Stimulated activated CD8-positive, alpha-beta memory T cell treated with anti-CD3 and anti-CD28 coated beads, Interleukin-7, amount 100 ng/mL, for 48 hours (primary cell): ENCODE results near the gene ASMTL.
"Not testable (repeated sequence)": the region's sequence is repeated elsewhere in the genome, so short reads cannot be mapped to it uniquely, and the experiment has no call there.

Experiments used
- DNase-seq, 2 donors: peaks; one replicate each; pipeline ENCODE4 v3.0.0-alpha.2; 2020; ENCODE audit warnings: low read depth in 1 of 2; ENCODE audit errors: extremely low read depth in 1 of 2

ASMTL gene

DNA sequence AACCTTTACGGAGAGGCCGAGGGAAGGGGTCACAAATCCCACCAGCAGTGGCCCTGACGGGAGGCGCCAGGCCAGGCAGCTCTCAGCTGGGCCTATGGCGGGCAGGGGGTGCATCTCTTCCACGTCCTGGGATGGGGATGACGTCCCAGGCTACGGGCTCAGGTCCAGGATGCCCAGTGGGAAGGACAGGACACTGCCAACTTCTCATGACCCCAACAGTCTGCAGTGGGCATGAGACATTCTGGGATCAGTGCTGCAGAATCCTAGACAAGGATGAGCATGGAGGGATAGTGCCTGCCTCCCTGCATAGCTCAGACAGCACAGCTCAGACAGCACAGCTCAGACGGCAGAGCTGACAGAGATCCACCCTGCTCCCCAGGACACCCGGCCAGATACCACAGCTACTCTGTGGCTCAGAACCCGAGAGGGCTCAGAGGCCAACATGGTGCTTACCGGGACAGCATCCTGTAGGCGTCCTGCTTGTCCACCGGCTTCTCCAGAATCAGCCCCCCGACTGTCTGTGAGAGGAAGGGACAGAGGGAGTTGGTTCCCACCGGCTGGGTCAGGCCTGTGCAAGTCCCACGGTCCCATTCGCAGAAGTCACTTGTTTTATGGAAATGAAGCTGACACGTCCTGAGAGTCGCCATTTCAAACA lies 17.3 kb downstream of the ASMTL start:
- no peak for DNase-seq

DNA sequence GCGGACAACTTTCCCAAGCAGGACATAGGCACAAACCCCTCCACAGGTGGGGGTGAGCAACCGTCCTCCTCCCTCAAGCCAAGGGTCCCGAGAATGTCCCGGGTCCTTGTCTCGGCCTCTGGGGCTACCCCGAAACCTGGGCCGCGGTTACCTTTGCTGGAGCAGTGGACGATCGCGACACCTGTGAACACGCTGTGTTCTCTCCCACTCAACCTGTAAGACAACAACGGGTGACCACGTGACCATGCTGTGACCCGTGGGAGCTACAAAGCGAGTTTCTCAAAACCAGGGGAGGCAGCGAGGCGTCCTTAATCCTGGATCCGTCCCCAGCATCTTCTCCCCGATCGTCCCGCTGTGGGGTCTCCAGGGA lies 17.9 kb downstream of the ASMTL start:
- no peak for DNase-seq

DNA sequence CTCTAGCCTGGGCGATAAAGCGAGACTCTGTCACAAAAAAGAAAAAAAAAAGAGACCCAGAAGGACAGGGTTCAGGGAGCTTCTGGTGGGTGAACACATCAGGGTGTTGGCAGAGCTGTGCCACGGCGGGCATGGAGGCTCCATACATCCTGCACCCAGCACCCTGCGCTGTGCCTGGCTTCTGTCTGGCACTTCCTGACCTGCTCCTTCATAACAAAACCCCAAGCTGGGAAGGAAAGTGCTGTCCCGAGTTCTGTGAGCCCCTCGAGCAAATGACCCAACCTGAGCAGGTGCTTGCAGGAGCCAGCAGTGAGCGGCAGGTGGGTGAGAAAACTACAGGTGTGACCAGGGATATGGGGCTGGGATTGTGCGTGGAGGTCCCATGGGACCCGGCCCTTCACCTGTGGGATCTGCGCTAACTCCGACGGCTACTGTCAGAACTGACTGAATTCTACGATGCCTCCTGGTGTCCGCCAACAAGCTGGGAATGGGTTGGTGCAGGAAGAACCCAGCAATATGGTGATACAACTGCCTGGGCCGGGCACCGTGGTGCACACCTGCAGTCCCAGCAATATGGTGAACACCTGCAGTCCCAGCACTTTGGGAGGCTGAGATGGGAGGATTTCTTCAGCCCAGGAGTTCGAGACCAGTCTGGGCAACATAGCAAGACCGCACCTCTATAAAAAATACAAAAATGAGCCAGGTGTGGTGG lies 18.9 kb downstream of the ASMTL start:
- DNase-seq = no peak

DNA sequence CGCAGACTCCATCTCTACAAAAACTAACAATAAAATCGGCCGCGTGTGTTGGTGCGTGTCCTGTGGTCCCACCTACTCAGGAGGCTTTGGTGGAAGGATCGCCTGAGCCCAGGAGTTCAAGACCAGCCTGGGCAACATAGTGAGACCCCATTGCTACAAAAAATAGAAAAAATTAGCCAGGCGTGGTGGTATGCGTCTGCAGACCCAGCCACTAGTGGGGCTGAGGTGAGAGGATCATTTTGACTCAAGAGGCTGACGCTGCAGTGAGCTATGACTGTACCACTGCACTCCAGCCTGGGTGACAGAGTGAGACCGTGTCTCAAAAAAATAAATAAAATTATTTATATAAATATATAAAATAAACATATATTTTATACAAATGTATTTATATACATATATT lies 22.3 kb downstream of the ASMTL start:
- DNase-seq = no peak

DNA sequence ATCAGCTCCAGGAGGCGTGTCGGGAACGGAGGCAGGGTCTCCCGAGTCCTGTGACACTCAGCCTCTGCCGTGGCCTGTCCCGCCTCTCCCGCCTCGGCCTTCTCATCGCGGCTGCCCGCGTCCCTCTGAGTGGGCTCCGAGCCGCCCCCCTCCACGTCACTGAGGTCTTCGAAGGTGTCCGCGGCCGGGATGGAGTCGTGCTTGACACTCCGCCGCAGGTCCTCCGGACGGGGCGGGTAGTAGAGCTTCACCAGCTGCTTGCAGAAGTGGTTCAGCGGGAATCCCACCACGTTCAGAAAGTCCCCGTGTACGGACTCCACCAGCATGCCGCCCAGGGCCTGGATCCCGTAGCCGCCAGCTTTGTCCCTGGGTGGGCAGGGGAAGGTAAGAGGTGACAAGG lies 25.0 kb downstream of the ASMTL start:
- no peak for DNase-seq

DNA sequence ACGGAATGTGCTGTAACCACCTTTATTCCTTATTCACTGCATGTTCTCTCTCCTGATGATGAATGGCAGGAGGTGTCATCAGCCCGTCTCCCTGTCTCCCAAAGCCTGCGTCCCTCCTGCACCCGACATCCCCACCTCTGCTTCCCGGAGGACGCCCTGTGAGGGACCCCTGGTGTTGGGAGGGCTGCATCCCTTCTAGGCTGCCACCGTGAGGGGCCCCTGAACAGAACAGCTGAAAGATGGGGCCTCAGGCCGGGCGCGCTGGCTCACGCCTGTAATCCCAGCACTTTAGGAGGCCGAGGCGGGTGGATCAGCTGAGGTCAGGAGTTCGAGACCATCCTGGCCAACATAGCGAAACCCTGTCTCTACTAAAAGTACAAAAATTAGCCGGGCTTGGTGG lies 26.4 kb downstream of the ASMTL start:
- not testable (repeated sequence) for DNase-seq

DNA sequence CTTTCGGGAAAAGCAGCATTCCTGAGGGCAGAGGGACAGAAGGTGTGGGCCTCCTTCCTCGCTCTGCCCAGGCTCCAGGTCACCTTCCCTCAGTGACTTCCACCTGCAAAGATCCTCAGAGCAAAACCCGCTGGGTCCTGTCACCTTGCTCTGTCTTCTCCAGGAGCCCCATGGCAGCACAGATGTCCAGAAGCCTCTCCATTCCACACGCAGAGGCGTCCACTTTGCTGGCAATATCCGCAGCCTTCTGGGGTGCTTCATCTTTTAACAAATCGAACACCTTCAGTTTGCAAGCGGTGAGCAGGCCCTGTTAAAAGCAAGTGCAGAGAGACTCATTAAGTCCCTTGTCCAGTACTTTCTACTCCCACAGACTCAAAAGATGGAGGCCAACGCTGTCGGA lies 27.3 kb downstream of the ASMTL start:
- no peak for DNase-seq

DNA sequence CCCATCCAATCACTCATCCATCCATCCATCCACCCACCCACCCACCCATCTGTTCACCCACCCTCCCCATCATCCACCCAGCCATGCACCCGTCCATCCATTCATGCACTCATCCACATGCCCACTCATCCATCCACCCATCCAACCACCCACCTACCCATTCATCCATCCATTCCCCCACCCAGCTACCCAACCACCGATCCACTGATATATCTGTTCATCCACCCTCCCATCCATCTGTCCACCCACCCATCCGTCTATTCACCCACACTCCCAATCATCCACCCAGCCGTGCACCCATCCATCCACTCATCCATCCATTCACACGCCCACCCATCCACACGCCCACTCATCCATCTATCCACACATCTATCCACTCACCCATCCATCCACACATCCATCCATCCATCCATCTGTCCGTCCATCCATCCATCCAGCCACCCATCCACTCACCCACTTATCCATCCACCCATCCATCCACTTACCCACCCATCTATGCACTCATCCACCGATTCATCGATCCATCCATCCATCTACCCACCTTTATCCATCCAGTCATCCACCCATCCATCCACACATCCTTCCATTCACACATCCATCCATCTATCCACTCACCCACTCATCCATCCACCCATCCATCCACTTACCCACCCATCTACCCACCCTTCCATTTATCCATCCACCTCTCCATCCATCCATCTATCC lies 28.4 kb downstream of the ASMTL start:
- DNase-seq = no peak

DNA sequence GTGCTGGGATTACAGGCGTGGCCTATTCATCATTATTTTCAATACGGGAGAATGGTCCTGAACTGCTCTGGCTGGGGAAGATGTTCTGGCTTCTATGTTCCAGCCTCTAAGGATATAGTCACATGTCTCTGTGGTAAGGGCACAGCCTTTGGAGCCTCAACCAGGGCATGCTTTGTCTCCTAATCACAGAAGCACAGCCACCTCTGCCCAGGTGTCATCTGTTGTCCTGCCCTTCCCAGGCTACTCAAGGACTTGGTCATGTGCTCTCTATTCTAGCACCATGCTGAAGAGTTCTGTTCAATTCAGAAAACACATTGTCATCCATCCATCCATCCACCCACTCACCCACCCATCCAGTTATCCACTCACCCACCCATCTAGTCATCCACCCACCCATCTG lies 29.5 kb downstream of the ASMTL start:
- no peak for DNase-seq

DNA sequence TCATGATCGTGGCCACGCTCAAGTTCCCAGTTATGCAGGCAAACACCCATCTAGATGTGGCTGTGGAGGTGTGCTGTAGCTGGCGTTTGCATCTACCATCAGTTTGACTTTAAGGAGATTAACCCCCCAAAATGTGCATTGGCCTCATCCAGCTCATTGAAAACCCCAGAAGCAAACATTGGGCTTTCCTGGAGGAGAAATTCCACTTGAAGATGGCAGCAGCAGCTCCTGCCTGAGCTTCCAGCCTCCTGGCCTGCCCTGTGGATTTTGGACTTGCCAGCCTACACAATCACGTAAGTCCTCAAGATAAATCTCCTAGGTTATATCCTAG lies 30.6 kb downstream of the ASMTL start:
- no peak for DNase-seq

DNA sequence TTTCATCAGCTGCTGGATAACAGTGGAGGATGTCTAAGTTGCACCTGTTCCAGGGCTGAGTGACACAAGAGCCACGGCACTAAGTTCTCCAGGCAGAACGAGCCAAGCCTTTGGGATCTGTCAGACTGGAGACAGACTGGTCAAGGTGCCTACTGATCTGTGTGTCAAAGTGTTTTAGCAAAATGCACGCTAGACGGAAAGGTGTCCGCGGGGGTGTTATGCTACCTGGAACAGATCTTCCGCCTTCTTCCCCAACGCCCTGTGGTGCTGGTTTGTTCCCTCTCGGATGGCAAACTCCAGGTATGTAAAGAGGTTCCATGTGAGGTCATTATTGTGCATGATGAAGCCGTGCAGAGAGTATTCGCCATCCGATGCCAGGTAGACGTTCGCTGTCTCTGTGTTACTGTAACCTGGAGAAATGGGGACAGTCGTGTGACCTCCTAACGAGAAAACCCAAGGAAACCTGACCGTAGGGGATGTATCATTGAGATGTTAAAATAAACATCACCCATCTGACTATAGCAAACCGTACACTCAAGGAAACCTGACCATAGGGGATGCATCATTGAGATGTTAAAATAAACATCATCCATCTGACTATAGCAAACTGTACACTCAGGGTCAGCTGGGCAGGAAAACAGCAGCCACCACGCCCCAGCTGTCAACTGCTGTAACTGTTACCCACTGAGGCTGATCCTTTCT lies 31.1 kb downstream of the ASMTL start:
- DNase-seq = no peak

DNA sequence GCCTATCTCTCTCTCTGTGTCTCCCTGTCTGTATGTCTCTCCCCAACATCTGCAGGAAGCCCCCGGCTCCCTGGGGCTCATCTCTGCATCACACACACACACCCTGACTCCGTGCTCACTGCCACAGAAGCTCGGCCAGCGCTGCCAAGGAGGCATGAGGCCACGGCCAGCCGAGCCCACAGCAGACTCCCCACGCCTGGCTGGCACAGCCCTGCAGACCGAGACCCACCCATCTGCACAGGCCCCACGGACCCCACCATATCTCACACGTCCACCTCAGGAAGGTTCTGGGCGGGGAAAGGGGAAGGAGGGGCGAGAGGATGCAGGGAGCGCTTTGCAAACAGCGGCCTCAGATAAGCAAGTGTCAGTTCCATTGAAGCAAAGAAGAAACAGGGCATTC lies 32.3 kb downstream of the ASMTL start:
- no peak for DNase-seq

DNA sequence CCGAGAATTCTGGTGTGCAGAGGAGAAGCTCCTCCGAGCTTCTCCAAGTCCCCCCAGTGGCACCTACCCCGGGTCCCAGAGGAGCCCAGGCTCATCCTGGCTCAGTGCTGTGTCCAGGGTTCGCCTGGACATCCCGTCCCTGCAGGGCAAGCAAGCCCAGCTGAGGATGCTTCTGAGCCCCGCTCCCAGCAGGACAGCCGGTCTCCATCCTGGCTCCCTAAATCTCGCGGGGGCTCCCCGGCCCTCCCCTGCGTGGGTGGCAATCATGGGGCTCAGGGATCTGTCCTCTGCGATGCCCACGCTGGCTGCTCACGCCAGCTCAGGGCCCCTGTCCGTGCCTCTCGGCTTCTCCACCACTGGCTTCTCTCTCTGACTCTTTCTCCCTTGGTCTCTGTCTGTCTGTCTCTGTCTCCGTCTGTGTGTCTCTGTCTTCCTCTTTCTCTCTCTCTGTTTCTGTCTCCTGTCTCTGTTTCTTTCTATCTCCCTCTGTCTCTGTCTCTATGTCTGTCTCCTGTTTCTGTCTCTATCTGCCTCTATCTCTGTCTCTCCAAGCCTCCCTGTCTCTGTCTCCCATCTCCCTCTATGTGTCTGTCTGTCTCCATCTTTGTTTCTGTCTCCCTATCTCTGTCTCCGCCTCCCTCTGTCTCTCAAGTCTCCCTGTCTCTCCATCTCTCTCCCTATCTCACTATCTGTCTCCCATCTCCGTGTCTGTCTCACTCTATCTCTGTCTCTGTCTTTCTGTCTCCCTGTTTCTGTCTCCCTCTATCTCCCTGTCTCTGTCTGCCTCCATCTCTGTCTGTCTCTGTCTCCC lies 33.0 kb downstream of the ASMTL start:
- DNase-seq = no peak

DNA sequence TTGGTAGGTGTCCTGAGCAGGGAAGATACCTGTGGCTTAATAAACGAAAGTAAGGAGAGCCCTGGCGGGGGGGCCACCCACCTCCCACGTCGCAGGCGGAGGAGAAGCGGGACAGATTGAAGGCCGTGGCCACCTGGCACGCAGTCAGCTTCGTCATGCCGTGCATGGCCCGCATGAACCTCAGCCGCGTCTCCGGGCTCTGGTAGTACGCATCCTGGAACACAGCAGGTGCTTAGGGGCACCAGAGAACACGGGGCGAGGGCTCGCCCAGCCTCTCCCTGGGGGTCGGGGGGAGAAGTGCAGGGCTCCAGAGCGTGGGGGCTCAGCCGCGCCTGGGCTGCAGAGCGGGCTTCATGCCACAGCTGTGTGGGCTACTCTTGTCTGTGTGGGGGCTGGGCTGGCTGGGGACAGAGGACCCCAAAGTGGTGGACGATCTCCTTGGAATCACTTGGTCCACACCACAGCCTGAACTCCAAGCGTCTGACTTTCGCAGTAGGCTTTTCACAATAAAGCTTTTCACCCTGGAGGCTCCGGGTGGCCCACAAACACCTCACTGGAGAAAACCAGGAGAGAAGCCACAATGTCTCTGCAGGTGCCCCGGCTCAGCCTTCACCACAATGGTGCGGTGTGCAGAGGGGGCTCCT lies 33.7 kb downstream of the ASMTL start:
- no peak for DNase-seq

DNA sequence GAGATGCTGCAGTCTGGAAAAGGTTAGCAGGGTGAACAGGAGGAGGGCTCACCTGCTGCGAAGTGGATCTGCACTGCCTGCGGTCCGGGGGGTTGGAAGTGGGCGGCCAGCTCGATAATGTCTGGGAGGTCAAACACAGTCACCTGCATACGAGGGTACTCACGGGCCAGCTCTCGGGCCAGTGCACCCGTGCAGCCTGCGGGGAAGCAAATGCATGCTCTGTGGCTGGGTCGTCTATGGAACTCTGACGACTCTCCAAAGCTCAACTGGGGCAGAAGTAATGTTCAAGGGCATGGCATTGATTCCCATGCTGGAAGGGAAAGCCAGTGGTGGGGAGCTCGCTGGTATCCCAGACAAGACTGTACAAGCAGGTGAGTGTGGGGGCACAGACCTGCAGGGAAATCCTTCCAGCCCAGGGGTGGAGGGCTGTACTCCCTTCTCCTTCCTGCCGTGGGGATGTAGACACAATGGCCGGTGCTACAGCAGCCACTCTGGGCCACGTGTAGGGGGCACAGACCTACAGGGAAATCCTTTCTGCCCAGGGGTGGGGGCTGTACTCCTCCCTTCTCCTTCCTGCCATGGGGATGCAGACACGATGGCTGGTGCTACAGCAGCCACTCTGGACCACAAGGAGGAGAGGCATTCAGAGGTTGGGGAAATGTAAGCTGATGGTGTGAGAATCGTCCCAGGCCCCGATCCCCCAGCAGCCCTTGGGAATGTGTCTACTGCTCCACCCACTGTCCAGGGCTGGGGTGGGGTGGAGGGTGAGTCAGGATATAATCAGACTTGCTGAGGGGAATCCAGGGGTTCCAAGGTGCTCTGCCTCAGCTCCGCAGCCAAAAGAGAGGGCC lies 34.6 kb downstream of the ASMTL start:
- DNase-seq = no peak

DNA sequence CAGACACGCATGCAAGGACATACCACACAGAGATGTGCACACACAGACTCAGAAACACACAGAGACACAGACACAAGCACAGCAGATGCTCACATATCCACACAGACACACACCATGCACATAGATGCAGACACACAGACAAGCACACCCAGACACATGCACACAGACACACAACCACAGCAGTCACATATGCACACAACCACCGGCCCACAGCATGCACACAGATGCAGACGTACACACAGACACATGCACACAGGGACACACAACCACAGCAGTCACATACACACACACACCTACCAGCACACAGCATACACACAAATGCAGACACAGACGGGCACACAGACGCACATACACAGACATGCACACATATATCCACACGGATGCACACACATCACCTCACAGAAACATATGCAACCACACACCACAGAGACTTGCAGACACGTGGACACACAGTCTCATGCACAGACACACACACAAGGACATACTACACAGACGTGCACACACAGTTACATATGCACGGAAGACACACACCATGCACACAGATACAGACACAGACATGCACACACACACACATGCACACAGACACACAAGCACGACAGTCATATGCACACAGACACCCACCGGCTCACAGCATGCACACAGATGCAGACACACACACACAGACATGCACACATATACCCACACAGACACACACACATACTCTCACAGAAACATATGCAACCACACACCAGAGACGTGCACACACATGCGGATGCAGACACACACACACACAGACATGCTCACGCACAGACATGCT lies 35.5 kb downstream of the ASMTL start:
- DNase-seq = no peak

DNA sequence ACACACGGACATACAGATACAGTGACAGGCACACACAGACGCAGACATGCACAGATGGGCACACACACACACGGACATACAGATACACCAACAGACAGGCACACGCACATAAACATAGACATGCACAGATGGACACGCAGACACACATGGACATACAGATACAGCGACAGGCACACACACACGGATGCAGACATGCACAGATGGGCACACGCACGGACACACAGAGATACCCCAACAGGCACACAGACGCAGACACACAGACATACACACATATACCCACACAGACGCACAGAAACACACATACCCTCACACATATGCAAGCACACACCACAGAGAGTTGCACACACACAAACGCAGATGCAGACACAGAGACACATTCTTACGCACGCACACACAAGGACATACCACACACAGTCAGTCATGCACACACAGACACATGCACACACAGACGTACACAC lies 36.4 kb downstream of the ASMTL start:
- DNase-seq = no peak

DNA sequence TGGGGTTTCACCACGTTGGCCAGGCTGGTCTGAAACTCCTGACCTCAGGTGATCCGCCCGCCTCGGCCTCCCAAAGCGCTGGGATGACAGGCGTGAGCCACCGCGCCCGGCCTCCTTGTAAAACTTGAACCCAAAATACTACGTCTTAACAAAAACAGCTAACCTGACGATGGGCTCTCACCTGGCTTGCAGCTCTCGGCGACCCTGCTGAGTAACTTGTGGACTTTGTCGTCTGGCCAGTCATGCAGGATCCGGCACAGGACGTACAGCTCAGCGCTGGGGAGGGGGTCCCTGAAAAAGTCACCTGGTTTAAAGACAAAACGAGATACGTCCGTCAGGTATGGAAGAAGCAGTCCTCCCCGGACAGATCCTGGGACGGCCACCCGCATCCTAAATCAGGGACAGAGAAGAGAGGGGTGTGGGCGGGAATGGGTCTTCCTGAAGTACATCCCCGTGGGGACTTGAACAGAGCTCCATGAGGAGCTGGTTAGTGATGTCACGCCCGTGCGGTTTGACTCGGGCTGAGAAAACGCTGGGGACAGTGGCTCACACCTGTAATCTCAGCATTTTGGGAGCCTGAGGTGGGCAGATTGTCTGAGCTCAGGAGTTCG lies 40.1 kb downstream of the ASMTL start:
- no peak for DNase-seq
